ENCODE measurements around the gene UBAC2.
"Not testable (repeated sequence)": the region's sequence is repeated elsewhere in the genome, so short reads cannot be mapped to it uniquely, and the experiment has no call there.

Gene UBAC2

DNA sequence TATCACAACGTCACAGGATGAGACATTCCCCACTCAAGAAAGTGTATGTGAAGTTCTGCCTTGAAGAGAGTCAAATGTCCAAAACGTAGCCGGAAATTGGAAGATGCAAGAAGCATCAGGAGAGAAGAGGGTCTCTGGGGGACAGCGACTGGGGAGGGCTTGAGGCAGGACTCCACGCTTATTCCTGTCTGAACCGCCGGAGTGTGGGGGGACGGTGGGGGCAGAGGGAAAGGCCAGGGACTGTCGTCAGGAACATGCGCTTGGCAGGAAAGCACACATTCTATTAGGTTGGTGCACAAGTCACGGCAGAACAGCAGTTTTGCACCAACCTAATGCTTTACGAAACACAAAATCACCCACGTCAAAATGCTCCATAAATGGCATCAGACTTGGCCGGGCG, 205.3 kb downstream of the UBAC2 start:
- Histone ChIP-seq H3K4me2 (no peak overlapping the region), H3K9ac (no peak overlapping the region), H3K27me3 (ENCODE audit: insufficient read depth, low read depth) (no peaks in the 10 kb centered on the region), H4K20me1 (ENCODE audit: insufficient read depth) (no peaks in the 10 kb centered on the region), H3K4me1 (ENCODE audit: low read depth, poor library complexity, severe bottlenecking) (no peaks in the 10 kb centered on the region), H3K27ac (no peak overlapping the region), H3K79me2 (ENCODE audit: insufficient read depth, low read depth) (no peaks in the 10 kb centered on the region), H3K4me3 (IDR thresholded peaks at IDR 0.05; ENCODE audit: insufficient read depth, low read depth, low read length) (no peak overlapping the region), H3K36me3 (ENCODE audit: insufficient read depth) (no peaks in the 10 kb centered on the region), H2AFZ (ENCODE audit: low read depth) (no peak overlapping the region)
- TF ChIP-seq, protein P1, sequence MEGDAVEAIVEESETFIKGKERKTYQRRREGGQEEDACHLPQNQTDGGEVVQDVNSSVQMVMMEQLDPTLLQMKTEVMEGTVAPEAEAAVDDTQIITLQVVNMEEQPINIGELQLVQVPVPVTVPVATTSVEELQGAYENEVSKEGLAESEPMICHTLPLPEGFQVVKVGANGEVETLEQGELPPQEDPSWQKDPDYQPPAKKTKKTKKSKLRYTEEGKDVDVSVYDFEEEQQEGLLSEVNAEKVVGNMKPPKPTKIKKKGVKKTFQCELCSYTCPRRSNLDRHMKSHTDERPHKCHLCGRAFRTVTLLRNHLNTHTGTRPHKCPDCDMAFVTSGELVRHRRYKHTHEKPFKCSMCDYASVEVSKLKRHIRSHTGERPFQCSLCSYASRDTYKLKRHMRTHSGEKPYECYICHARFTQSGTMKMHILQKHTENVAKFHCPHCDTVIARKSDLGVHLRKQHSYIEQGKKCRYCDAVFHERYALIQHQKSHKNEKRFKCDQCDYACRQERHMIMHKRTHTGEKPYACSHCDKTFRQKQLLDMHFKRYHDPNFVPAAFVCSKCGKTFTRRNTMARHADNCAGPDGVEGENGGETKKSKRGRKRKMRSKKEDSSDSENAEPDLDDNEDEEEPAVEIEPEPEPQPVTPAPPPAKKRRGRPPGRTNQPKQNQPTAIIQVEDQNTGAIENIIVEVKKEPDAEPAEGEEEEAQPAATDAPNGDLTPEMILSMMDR (conservative IDR thresholded peaks at IDR 0.05; ENCODE audit: low read depth, low read length): no peak

DNA sequence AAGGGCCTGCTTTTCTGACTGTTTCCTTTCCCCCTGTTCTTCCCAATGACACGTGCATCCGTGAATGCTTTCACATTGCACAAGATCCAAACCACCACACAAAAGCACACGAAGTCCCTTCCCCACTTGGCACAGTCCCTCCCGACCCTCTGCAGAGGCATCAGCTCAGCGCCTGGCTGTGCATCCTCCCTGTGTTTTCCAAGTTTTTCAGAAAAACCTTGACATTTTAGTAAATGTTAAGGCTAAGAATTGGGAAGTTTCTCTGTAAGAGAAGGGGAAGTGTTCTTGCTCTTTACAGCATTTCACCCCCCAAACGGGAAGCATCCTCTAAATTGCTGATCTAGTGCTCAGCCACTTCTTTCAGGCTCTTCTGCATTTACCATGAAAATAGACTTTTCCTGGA, 206.1 kb downstream of the UBAC2 start:
- no peak overlapping the region for H3K9ac ChIP-seq
- H4K20me1 ChIP-seq (ENCODE audit: insufficient read depth): no peaks in the 10 kb centered on the region
- TF ChIP-seq, protein P1 (conservative IDR thresholded peaks at IDR 0.05; ENCODE audit: low read depth, low read length): no peak
- H3K4me3 ChIP-seq (IDR thresholded peaks at IDR 0.05; ENCODE audit: insufficient read depth, low read depth, low read length): no peak overlapping the region
- no peaks in the 10 kb centered on the region for H3K36me3 ChIP-seq (ENCODE audit: insufficient read depth)
- H3K4me2 ChIP-seq: no peak overlapping the region
- no peaks in the 10 kb centered on the region for H3K4me1 ChIP-seq (ENCODE audit: low read depth, poor library complexity, severe bottlenecking)
- no peaks in the 10 kb centered on the region for H3K27me3 ChIP-seq (ENCODE audit: insufficient read depth, low read depth)
- H3K79me2 ChIP-seq (ENCODE audit: insufficient read depth, low read depth): no peaks in the 10 kb centered on the region
- no peak overlapping the region for H3K27ac ChIP-seq
- no peak overlapping the region for H2AFZ ChIP-seq (ENCODE audit: low read depth)

DNA sequence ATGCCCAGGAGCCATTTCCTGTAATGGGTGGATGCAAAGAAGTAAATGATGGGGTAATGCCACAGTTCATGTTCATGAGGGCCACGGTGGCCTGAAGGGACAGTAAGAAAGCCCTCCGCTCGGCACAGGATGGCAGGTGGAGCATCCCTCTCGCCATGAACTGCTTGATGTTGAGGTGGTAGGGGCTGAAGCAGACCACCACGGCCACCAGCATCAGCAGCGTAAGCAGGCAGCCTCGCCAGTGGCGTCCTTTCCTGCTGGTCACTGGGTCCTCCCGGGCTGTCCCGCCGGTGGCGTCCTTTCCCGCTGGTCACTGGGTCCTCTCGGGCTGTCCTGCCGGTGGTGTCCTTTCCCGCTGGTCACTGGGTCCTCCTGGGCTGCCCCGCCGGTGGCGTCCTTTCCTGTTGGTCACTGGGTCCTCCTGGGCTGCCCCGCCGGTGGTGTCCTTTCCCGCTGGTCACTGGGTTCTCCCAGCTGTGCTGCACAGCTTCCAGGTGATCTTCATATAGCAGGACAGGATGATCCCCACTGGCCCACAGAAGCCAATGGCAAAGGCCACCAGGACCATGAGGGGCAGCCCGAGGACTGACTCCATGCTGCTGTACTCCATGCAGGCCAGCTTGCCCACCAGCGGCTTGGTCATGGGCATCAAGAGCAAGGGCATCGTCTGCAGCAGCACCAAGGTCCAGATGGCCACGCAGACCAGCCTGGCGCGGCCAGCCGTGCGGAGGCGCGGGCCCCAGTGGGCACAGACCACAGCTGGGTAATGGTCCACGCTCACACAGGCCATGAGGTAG, 207.4 kb downstream of the UBAC2 start:
- no peak overlapping the region for H3K27ac ChIP-seq
- H3K27me3 ChIP-seq (ENCODE audit: insufficient read depth, low read depth): no peaks in the 10 kb centered on the region
- no peaks in the 10 kb centered on the region for H3K4me1 ChIP-seq (ENCODE audit: low read depth, poor library complexity, severe bottlenecking)
- no peaks in the 10 kb centered on the region for H3K79me2 ChIP-seq (ENCODE audit: insufficient read depth, low read depth)
- H3K4me3 ChIP-seq (IDR thresholded peaks at IDR 0.05; ENCODE audit: insufficient read depth, low read depth, low read length): no peak overlapping the region
- no peak overlapping the region for H2AFZ ChIP-seq (ENCODE audit: low read depth)
- H3K9ac ChIP-seq: no peak overlapping the region
- TF ChIP-seq, protein P1 (conservative IDR thresholded peaks at IDR 0.05; ENCODE audit: low read depth, low read length): no peak
- no peaks in the 10 kb centered on the region for H3K36me3 ChIP-seq (ENCODE audit: insufficient read depth)
- H4K20me1 ChIP-seq (ENCODE audit: insufficient read depth): no peaks in the 10 kb centered on the region
- no peak overlapping the region for H3K4me2 ChIP-seq

DNA sequence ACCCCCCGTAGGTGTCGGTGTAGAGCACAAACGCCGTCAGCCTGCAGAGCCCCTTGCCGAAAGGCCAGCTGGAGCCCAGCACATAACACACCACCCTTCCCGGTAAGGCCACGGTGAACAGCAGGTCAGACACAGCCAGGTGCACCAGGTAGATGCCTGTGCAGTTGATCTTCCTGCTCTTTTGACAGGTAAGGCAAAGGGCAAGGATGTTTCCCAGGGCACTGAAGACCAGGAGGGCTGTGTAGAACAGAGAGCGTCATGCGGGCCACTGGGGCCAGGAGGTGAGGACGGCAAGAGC, 208.0 kb downstream of the UBAC2 start:
- Histone ChIP-seq H3K4me2 (no peak overlapping the region), H3K4me3 (IDR thresholded peaks at IDR 0.05; ENCODE audit: insufficient read depth, low read depth, low read length) (no peak overlapping the region), H3K79me2 (ENCODE audit: insufficient read depth, low read depth) (no peaks in the 10 kb centered on the region), H3K27ac (no peak overlapping the region), H3K27me3 (ENCODE audit: insufficient read depth, low read depth) (no peaks in the 10 kb centered on the region), H3K4me1 (ENCODE audit: low read depth, poor library complexity, severe bottlenecking) (no peaks in the 10 kb centered on the region), H3K9ac (no peak overlapping the region), H4K20me1 (ENCODE audit: insufficient read depth) (no peaks in the 10 kb centered on the region), H2AFZ (ENCODE audit: low read depth) (no peak overlapping the region), H3K36me3 (ENCODE audit: insufficient read depth) (no peaks in the 10 kb centered on the region)
- TF ChIP-seq, protein P1 (conservative IDR thresholded peaks at IDR 0.05; ENCODE audit: low read depth, low read length): no peak

DNA sequence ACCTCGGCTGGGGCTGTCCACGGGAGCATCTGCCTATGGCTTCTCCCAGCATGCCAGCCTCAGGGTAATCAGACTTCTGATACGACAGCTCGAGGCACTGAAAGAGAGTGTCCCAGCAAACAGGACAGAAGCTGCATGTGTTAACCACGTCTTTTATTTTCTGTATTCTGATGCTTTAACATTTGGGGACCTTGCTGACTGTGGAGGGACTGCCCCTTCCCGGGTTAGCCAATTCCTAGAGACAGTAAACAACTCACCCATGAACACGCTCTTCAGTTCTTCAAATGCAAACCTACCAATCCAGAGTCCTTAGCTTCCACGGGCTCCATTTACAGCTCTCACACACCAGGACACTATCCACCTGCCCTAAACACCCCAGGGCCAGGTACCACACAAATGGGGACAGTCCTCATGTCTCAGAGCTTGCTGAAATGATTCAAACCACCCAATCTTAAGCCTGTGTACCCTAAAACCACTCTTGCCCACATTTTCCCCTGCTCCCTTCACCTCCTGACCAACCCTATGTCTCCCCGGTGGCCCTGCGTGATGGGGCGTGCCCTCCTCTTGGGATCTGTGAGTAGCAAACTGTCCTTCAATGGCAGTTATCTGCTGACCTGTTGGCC, 208.9 kb downstream of the UBAC2 start:
- not testable (repeated sequence) for H3K36me3 ChIP-seq (ENCODE audit: insufficient read depth); H3K27me3 ChIP-seq (ENCODE audit: insufficient read depth, low read depth); H3K79me2 ChIP-seq (ENCODE audit: insufficient read depth, low read depth); H3K4me1 ChIP-seq (ENCODE audit: low read depth, poor library complexity, severe bottlenecking); H3K9ac ChIP-seq; H3K4me3 ChIP-seq (IDR thresholded peaks at IDR 0.05; ENCODE audit: insufficient read depth, low read depth, low read length); H2AFZ ChIP-seq (ENCODE audit: low read depth); H3K27ac ChIP-seq; H4K20me1 ChIP-seq (ENCODE audit: insufficient read depth); H3K4me2 ChIP-seq

DNA sequence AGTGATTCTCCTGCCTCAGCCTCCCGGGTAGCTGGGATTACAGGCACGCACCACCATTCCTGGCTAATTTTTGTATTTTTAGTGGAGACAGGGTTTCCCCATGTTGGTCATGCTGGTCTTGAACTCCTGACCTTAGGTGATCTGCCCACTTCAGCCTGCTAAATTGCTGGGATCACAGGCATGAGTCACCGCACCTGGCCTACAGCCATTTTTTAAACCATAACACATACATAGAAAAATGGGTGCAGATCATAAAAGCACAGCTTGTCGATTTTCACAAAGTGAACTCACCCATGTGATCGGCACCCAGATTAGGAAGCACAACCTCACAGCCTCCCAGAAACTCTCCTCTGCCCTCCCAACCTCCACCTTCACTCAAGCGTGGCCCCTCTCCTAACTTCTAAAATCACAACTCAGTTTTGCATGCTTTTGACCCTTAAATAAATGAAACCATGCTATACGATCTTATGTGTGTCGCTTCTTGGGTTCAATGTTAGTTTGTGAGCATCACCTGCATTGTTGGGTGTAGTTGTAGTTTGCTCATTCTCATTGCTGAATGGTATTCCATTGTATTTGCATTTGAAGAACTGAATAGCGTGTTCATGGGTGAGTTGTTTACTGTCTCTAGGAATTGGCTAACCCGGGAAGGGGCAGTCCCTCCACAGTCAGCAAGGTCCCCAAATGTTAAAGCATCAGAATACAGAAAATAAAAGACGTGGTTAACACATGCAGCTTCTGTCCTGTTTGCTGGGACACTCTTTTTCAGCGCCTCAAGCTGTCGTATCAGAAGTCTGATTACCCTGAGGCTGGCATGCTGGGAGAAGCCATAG, 210.2 kb downstream of the UBAC2 start:
- not testable (repeated sequence) for H3K79me2 ChIP-seq (ENCODE audit: insufficient read depth, low read depth); H4K20me1 ChIP-seq (ENCODE audit: insufficient read depth); H3K27ac ChIP-seq; H3K4me2 ChIP-seq; H3K4me1 ChIP-seq (ENCODE audit: low read depth, poor library complexity, severe bottlenecking); H3K4me3 ChIP-seq (IDR thresholded peaks at IDR 0.05; ENCODE audit: insufficient read depth, low read depth, low read length); H2AFZ ChIP-seq (ENCODE audit: low read depth); H3K36me3 ChIP-seq (ENCODE audit: insufficient read depth); H3K27me3 ChIP-seq (ENCODE audit: insufficient read depth, low read depth); H3K9ac ChIP-seq
